ENCODE data around the gene KIAA1614.

GRCh38 chr1:180939711-180940103 lies 27.0 kb downstream of the KIAA1614 start:
- TF ChIP-seq ZFP3 (CRISPR knock-in tag; IDR thresholded peaks at IDR 0.05) (no peak), RARB (CRISPR knock-in tag; IDR thresholded peaks at IDR 0.05) (no peak), PPARA (CRISPR knock-in tag; IDR thresholded peaks at IDR 0.05; ENCODE audit: borderline replicate concordance) (no peak), ISL1 (CRISPR knock-in tag; IDR thresholded peaks at IDR 0.05) (no peak), PATZ1 (CRISPR knock-in tag; IDR thresholded peaks at IDR 0.05; ENCODE audit: borderline replicate concordance) (no peak), TCF4 (CRISPR knock-in tag; IDR thresholded peaks at IDR 0.05; ENCODE audit: borderline replicate concordance) (no peak), ARNTL (CRISPR knock-in tag; IDR thresholded peaks at IDR 0.05; ENCODE audit: borderline replicate concordance, low read depth) (no peak), BACH2 (CRISPR knock-in tag; IDR thresholded peaks at IDR 0.05; ENCODE audit: borderline replicate concordance) (no peak)

Data from SK-N-SH treated with all-trans-retinoic acid at 6 μM for 48 hours (cell line).